GM18867 (cell line): ENCODE data around the gene DNAH6.

Source experiments
- ATAC-seq: cut with Tn5 transposase; IDR thresholded peaks from one replicate; pipeline ENCODE4 v1.9.1; 2021; ENCODE audit warnings: mild to moderate bottlenecking, moderate library complexity; ENCODE audit not compliant: unreplicated experiment

DNAH6 gene

DNA sequence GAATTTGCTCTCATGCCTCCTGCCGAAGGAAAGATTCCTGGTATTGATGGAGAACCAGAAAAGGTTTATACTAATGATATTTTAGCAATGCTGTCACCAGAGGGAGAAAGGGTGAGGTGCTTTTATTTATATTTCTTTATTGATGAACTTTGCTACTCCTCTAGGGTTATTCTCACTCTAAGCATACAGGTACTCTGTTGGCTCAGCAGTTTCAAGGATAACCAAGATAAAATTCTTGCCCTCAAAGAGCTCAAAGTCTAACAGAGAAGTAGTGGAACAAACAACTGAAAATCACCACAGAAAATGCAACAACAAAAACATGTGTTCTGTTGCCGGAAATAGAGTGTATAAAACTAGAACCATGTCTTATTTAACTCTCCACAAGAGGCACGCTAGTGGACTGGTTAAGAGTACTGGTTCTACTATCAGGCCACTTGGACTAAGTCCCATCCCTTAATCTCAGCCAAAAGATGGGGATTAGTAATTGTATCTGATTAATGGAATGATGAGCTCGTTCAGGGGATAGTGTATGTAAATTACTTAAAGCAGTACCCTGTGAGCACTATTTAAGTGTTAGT, 103.6 kb downstream of the DNAH6 start:
- no peak for ATAC-seq

GRCh38 chr2:84628486-84628885, 112.2 kb downstream of the DNAH6 start:
- no peak for ATAC-seq

DNA sequence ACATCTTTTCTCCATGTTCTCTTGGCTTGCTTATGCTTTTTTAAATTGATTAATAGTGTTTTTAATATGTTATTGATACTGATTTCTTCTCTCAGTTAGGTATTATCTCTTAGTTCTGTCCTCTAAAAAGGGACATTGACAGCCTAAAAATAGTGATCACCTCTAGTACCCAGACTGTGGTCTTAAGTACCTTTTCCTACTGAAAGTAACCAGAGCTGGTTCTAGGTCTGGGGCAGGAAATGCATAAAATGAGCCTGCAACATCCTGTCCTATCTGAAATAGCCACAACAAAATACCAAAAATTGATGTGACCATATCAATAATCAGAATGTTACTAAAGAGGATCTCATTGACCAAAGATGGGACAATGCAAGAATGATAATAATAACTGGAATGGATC, 113.3 kb downstream of the DNAH6 start:
- ATAC-seq, result no peak

GRCh38 chr2:84631047-84631446, 114.7 kb downstream of the DNAH6 start:
- no peak for ATAC-seq

- ATAC-seq, result no peak
Observed at GRCh38 chr2:84631985-84632384, 115.7 kb downstream of the DNAH6 start.

GRCh38 chr2:84636080-84636971, 120.0 kb downstream of the DNAH6 start:
- no peak for ATAC-seq

DNA sequence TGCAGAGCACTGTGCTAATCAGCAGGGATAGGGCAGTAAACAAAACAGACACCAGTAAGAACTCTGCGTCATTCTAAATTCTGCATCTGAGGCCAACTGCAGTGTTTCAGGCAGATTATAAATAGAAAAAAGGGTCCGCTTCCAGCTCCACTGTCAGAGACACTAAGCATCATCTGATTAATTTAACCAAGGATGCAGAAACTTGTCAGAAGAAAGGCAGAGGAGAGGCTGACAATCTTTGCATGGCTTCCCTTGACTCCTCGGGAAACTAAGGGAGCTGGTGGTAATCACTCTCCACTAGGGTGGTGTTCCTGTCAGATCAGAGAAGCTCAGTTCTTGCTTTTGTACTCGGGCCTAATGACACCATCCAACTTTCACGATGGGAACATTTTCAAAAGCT, 123.5 kb downstream of the DNAH6 start:
- no peak for ATAC-seq

DNA sequence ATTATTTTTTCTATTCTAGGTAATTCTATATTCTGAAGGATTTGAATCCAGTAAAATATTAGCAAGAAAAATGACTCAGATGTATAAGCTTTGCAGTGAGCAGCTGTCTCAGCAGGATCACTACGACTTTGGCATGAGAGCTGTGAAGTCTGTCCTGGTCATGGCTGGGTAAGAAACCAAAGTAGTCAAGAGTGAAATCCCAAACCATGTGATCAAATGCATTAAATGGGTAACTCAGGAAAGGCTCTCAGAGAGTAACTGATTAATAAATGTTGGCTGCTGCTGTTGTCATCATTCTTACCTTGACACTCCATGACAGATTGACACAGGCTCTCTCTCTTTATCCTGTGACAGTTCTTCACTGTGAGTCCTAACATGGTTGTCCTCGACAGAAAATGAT, 124.1 kb downstream of the DNAH6 start:
- ATAC-seq, result no peak

GRCh38 chr2:84641021-84641420, 124.7 kb downstream of the DNAH6 start:
- ATAC-seq, result no peak

DNA sequence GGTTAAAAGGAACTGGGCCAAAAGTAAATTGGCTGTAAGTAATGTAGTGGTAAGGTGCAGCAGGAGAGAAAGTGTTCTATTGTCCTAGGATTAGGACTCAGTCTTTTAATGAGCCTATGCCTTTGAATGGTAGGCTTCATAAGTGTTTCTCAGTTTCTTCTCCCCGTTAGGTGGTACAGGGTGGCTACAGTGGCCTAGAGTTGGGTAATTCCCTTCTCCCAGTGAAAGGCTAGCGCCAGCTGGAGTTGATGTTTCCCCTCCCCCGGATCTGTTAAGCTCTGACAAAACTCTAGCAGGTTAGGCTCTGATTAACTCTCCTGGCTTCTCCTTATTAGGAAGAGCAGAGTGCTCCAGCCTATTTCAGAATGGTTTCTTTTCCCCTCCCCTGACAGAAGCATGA, 127.7 kb downstream of the DNAH6 start:
- ATAC-seq, result no peak

GRCh38 chr2:84646514-84646913, 130.2 kb downstream of the DNAH6 start:
- no peak for ATAC-seq

DNA sequence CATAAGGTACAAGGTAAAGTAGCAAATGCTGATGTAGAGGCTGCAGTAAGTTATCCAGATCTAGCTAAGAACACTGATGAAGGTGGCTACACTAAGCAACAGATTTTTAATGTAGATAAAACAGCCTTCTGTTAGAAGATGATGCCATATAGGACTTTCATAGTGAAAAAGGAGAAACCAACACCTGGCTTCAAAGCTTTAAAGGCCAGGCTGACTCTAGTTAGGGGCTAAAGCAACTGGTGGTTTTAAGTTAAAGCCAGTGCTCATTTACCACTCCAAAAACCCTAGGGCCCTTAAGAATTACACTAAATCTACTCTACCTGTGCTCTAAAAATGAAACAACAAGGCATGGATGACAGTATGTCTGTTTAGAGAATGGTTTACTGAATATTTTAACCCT, 131.0 kb downstream of the DNAH6 start:
- ATAC-seq, result no peak

DNA sequence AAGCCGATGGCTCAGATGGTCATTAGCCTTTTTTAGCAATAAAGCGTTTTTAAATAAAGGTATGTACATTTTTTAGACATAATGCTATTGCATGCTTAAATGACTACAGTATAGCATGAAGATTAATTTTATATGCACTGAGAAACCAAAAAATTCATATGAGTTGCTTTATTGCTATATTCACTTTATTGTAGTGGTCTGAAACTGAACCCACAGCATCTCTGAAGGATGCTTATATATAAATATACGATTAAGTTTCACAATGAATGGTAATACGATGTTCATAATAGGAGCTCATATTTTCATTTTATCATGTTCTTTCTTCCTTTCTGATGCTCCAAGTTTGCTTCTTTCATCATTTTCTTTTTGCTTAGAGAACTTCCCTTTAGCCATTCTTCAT, 132.8 kb downstream of the DNAH6 start:
- no peak for ATAC-seq

DNA sequence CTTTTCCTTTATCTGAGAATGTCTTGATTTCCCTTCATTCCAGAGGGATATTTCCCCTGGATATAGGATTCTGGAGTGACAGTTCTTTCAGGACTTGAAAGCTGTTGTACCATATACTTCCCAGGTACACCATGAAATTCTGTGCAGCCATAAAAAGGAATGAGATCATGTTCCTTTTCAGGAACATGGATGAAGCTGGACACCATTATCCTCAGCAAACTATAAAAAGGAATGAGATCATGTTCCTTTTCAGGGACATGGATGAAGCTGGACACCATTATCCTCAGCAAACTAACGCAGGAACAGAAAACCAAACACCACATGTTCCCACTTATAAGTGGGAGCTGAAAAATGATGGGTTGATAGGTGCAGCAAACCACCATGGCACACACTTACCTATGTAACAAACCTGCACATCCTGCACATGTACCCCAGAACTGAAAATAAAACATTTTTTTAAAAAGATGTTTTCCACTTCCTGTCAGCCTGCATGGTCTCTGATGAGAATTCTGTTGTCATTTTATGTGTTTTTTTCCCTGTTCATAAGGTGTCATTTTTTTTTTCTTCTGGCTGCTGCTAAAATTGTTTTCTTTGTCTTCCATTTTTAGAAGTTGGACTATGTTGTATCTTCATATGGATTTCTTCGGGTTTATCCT, 133.3 kb downstream of the DNAH6 start:
- ATAC-seq, result no peak

GRCh38 chr2:84652431-84652830, 136.1 kb downstream of the DNAH6 start:
- no peak for ATAC-seq

GRCh38 chr2:84653302-84653701, 137.0 kb downstream of the DNAH6 start:
- ATAC-seq, result no peak

DNA sequence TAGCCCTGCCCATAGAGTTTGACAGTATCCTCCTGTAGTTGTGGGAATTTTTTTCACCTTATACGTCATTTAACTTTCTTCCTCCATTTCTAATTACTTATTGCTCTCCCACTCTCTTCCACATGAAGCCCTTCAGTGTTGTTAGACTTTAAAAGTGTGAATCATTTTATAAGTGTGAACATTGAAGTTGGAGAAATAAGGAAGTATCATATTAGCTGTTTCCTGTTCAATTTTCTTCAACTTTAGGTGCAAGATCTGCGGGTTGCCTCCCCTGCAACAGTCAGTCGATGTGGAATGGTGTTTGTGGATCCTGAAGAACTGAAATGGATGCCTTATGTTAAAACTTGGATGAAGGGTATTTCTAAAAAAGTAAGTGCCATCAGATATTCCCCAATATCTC, 138.1 kb downstream of the DNAH6 start:
- ATAC-seq, result no peak

GRCh38 chr2:84669122-84669521, 152.8 kb downstream of the DNAH6 start:
- no peak for ATAC-seq

DNA sequence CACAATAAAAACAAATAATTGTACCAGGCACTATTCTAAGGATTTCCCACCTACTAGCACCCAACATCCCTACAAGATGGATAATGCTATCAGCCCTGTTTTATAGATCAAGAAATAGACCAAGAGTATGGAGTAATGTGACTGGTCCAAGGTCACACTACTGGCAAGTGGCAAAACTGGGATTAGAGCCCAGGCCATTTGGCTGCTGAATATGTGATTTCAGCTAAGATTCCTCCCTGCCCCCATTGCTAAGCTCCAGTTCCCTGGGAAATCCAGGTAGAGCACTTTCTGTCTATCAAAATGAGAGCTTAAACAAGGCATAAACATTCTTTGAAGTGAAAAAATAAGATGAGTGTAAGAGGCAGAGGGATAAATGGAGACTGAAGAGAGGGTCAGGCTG, 157.8 kb downstream of the DNAH6 start:
- ATAC-seq, result no peak

GRCh38 chr2:84674586-84674985, 158.3 kb downstream of the DNAH6 start:
- ATAC-seq, result no peak

DNA sequence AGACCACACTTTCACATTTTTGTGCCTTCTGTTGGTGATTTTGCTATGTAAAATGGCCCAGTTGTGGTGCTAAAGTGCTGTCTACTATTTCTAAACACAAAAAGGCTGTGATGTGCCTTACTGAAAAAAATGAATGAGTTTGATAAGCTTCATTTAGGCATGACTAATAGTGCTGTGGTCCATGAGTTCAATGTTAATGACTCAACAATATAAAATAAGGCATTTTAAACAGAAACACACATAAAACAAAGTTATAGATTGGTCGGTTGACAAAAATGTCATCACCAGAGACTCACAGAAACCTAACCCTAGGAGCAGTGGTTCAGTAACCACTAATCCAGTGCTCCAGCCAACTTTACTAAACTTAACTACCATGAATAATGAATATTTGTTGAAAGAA, 160.0 kb downstream of the DNAH6 start:
- ATAC-seq, result no peak

- ATAC-seq, result no peak
Observed at GRCh38 chr2:84678214-84678613, 161.9 kb downstream of the DNAH6 start.
